K562 (cell line): ENCODE data around the gene CDK5RAP3. TPM values are rescaled to one million over a fixed set of nuclear protein-coding genes. Genes with fewer than 3 reads are reported as not detected.

Source experiments
- AFF1 ChIP-seq, 2 experiments: fragments of 450-650 bp; IDR thresholded peaks; 2 replicates each; pipeline ENCODE4 v1.6.1; 2018; ENCODE audit warnings: mild to moderate bottlenecking in 2 of 2, low read depth in 1 of 2; ENCODE audit not compliant: partially characterized antibody in 2 of 2
- ARID2 ChIP-seq: fragments of 450-650 bp; IDR thresholded peaks from 2 replicates; pipeline ENCODE4 v1.6.1; 2017; ENCODE audit warnings: antibody characterized with exemption, mild to moderate bottlenecking
- ATF1 ChIP-seq, 2 experiments: fragments of 450-650 bp in 1 of 2; IDR thresholded peaks; 2 replicates each; pipeline ENCODE4 v1.6.1; 2016; ENCODE audit warnings: missing compliant biosample characterization in 1 of 2, missing genetic modification characterization in 1 of 2
- FOSL1 ChIP-seq: fragments of 200-800 bp; sonication (Bioruptor generic); conservative IDR thresholded peaks from 2 replicates; pipeline ENCODE4 v1.6.1; 2016; ENCODE audit warnings: missing genetic modification characterization, missing compliant biosample characterization
- GATA2 ChIP-seq: sonication (generic); formaldehyde crosslinking; IDR thresholded peaks from 2 replicates; pipeline ENCODE4 v1.4.0; 2020; ENCODE audit warnings: mild to moderate bottlenecking, missing genetic modification reagents
- HDGF ChIP-seq: fragments of 450-650 bp; IDR thresholded peaks from 2 replicates; pipeline ENCODE4 v1.6.1; 2016
- KLF16 ChIP-seq: IDR thresholded peaks from 2 replicates; pipeline ENCODE4 v1.6.1; 2016; ENCODE audit warnings: antibody characterized with exemption
- MAFF ChIP-seq: IDR thresholded peaks from 2 replicates; pipeline ENCODE4 v1.6.1; 2012; ENCODE audit warnings: low read length, improper control_type of control experiment
- MAFG ChIP-seq: fragments of 450-650 bp; conservative IDR thresholded peaks from 2 replicates; pipeline ENCODE4 v1.6.1; 2016; ENCODE audit warnings: missing genetic modification characterization, missing compliant biosample characterization
- POLR3A ChIP-seq: IDR thresholded peaks from 2 replicates; pipeline ENCODE4 v1.6.1; 2011; ENCODE audit warnings: borderline replicate concordance, mild to moderate bottlenecking, moderate library complexity; ENCODE audit not compliant: insufficient read length, insufficient read depth; ENCODE audit errors: extremely low read depth
- SMAD4 ChIP-seq: fragments of 250-450 bp; sonication (Bioruptor Pico); conservative IDR thresholded peaks from 2 replicates; pipeline ENCODE4 v1.8.0; 2021; ENCODE audit warnings: inconsistent platforms, mild to moderate bottlenecking, moderate library complexity
- SNIP1 ChIP-seq: fragments of 450-650 bp; IDR thresholded peaks from 2 replicates; pipeline ENCODE4 v1.7.1; 2017; ENCODE audit warnings: low read depth, mild to moderate bottlenecking
- TEAD1 ChIP-seq, 2 experiments: fragments of 450-650 bp in 1 of 2; sonication (generic) in 1 of 2; formaldehyde crosslinking; IDR thresholded peaks; 2 replicates each; pipeline versions ENCODE4 v1.4.0 to v1.8.0; 2020 to 2022; ENCODE audit warnings: mild to moderate bottlenecking in 2 of 2, missing genetic modification reagents in 1 of 2
- ZNF507 ChIP-seq: conservative IDR thresholded peaks from 2 replicates; pipeline ENCODE4 v1.6.1; 2017; ENCODE audit warnings: missing genetic modification characterization, missing compliant biosample characterization
- ZNF584 ChIP-seq: fragments of 200-800 bp; sonication (Bioruptor generic); IDR thresholded peaks from 2 replicates; pipeline ENCODE4 v1.6.1; 2016; ENCODE audit warnings: low read depth, mild to moderate bottlenecking, missing genetic modification characterization, missing compliant biosample characterization
- polyA plus RNA-seq, 8 experiments: library from polyadenylated mRNA; depleted of rRNA in 4 of 8; stranded (reverse) in 5 of 8; unstranded in 3 of 8; fragments of >200 nt; fragmentation: Nextera tagmentation in 2 of 8; fragmentation: Illumina TruSeq in 1 of 8; extraction: Ambion mirVana in 2 of 8; extraction: Trizol in 1 of 8; gene quantifications; 2 replicates each; pipeline versions ENCODE4 v1.2.1 to v1.2.3, GENCODE V29; 2011 to 2014; ENCODE audit warnings: inconsistent platforms in 1 of 8, missing spikeins in 1 of 8
- total RNA-seq, 7 experiments: library from RNA; depleted of rRNA in 6 of 7; stranded (reverse); fragments of >200 nt in 6 of 7; fragmentation: Illumina TruSeq in 2 of 7; extraction: Trizol in 2 of 7; gene quantifications; 2 replicates each; pipeline versions ENCODE4 v1.2.1 to v1.2.3, GENCODE V29; 2011 to 2021; ENCODE audit warnings: low replicate concordance in 1 of 7
- TF ChIP-seq, protein P1 (sequence below): fragments of 200-800 bp; sonication (Bioruptor generic); IDR thresholded peaks from 2 replicates; pipeline ENCODE4 v1.6.1; 2016; ENCODE audit warnings: missing genetic modification characterization, missing compliant biosample characterization

Gene CDK5RAP3
- total and polyA plus RNA-seq, 9 of the 15 experiments (the other 6 are each of a cell fraction or from before 2014, with no cell fraction given), result 44.2 to 202 (median 91.5) TPM

DNA sequence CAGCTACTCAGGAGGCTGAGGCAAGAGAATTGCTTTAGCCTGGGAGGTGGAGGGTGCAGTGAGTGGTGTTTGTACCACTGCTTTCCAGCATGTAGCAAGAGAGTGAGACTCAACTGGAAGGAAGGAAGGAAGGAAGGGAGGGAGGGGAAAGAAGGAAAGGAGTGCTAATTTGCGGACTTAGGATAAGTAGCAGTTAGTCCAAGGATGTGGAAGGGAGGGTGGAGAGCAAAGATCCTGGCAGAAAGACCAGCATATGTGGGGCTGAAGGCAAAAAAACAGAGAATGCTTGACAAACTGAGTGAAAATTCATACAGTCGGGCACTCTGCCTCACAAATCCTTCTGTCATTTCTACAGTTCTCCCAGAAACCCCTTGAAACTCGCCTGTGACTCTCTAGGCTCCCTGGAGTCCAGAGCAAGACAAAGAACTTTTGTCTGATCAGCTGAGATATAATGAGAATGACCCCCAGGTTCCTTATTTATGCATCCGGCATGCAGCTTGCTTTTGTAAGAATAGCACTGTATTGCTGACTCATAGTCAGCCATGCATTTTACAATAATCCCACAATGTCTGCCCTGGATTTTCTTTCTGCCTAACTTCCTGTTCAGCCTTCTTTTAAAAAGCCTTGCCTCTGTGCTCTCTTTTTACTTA, 31.5 kb downstream of the CDK5RAP3 start (continued):
- TF ChIP-seq ATF1 (CRISPR knock-in tag; IDR thresholded peaks at IDR 0.05) (no peak), ATF1 (tag; IDR thresholded peaks at IDR 0.05) (no peak), POLR3A (no peak), ARID2 (no peak), TEAD1 (CRISPR knock-in tag; IDR thresholded peaks at IDR 0.05) (no peak), MAFG (tag) (peak; percentile 97), ZNF584 (CRISPR knock-in tag) (peak; percentile 77; the same call in 1 of the 2 replicates), KLF16 (no peak), FOSL1 (tag) (peak; percentile 70), AFF1 (IDR thresholded peaks at IDR 0.05; ENCODE audit: low read depth in 1 of 2, partially characterized antibody in 2 of 2) (no peak), SNIP1 (no peak), MAFF (peak; percentile 95), HDGF (peak; percentile 82; the same call in 1 of the 2 replicates), GATA2 (no peak), ZNF507 (tag) (no peak), SMAD4 (CRISPR knock-in tag) (0 out of 2 replicates have a peak, but pooled peaks have one; percentile 43)
- TF ChIP-seq, protein P1, sequence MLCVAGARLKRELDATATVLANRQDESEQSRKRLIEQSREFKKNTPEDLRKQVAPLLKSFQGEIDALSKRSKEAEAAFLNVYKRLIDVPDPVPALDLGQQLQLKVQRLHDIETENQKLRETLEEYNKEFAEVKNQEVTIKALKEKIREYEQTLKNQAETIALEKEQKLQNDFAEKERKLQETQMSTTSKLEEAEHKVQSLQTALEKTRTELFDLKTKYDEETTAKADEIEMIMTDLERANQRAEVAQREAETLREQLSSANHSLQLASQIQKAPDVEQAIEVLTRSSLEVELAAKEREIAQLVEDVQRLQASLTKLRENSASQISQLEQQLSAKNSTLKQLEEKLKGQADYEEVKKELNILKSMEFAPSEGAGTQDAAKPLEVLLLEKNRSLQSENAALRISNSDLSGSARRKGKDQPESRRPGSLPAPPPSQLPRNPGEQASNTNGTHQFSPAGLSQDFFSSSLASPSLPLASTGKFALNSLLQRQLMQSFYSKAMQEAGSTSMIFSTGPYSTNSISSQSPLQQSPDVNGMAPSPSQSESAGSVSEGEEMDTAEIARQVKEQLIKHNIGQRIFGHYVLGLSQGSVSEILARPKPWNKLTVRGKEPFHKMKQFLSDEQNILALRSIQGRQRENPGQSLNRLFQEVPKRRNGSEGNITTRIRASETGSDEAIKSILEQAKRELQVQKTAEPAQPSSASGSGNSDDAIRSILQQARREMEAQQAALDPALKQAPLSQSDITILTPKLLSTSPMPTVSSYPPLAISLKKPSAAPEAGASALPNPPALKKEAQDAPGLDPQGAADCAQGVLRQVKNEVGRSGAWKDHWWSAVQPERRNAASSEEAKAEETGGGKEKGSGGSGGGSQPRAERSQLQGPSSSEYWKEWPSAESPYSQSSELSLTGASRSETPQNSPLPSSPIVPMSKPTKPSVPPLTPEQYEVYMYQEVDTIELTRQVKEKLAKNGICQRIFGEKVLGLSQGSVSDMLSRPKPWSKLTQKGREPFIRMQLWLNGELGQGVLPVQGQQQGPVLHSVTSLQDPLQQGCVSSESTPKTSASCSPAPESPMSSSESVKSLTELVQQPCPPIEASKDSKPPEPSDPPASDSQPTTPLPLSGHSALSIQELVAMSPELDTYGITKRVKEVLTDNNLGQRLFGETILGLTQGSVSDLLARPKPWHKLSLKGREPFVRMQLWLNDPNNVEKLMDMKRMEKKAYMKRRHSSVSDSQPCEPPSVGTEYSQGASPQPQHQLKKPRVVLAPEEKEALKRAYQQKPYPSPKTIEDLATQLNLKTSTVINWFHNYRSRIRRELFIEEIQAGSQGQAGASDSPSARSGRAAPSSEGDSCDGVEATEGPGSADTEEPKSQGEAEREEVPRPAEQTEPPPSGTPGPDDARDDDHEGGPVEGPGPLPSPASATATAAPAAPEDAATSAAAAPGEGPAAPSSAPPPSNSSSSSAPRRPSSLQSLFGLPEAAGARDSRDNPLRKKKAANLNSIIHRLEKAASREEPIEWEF (CRISPR knock-in tag), result peak; percentile 74
